Hepatocyte (in vitro differentiated cells): ENCODE results near the gene FRMD3. TPM values are rescaled to one million over a fixed set of nuclear protein-coding genes. Genes with fewer than 3 reads are reported as not detected.

Experiments used
- DNase-seq: peaks from one replicate; pipeline ENCODE4 v3.0.0-alpha.2; 2016; ENCODE audit warnings: low spot score
- H2AFZ ChIP-seq: fragments of 200-600 bp; sonication (generic); 2 replicates; pipeline ENCODE4 v1.6.0; 2016; ENCODE audit warnings: antibody characterized with exemption, mild to moderate bottlenecking
- H3K27ac ChIP-seq: fragments of 200-600 bp; sonication (generic); 2 replicates; pipeline ENCODE4 v1.5.1; 2016; ENCODE audit warnings: mild to moderate bottlenecking
- H3K27me3 ChIP-seq: fragments of 200-600 bp; sonication (generic); 2 replicates; pipeline ENCODE4 v1.6.1; 2016
- H3K36me3 ChIP-seq: fragments of 200-600 bp; sonication (generic); replicated peaks from 2 replicates; pipeline ENCODE4 v1.5.1; 2016; ENCODE audit warnings: low read depth; ENCODE audit not compliant: insufficient read depth
- H3K4me1 ChIP-seq: fragments of 200-600 bp; sonication (generic); 2 replicates; pipeline ENCODE4 v1.5.1; 2016; ENCODE audit warnings: mild to moderate bottlenecking, moderate library complexity; ENCODE audit not compliant: insufficient read depth
- H3K4me2 ChIP-seq: fragments of 200-600 bp; sonication (generic); 2 replicates; pipeline ENCODE4 v1.6.0; 2016
- H3K4me3 ChIP-seq: fragments of 200-600 bp; sonication (generic); 2 replicates; pipeline ENCODE4 v1.5.1; 2016; ENCODE audit warnings: mild to moderate bottlenecking
- H3K79me2 ChIP-seq: fragments of 200-600 bp; sonication (generic); 2 replicates; pipeline ENCODE4 v1.6.0; 2017; ENCODE audit warnings: mild to moderate bottlenecking
- H3K9me2 ChIP-seq: fragments of 200-600 bp; sonication (generic); replicated peaks from 2 replicates; pipeline ENCODE4 v1.6.0; 2017; ENCODE audit warnings: mild to moderate bottlenecking; ENCODE audit not compliant: insufficient read depth
- H3K9me3 ChIP-seq: fragments of 200-600 bp; sonication (generic); 2 replicates; pipeline ENCODE4 v1.5.1; 2016; ENCODE audit warnings: low read depth, mild to moderate bottlenecking
- H4K20me1 ChIP-seq: fragments of 200-600 bp; sonication (generic); 2 replicates; pipeline ENCODE4 v1.6.0; 2016; ENCODE audit warnings: mild to moderate bottlenecking; ENCODE audit not compliant: insufficient read depth, poor library complexity, severe bottlenecking
- CTCF ChIP-seq: fragments of 200-600 bp; sonication (generic); IDR thresholded peaks from 2 replicates; pipeline ENCODE4 v1.5.1; 2016; ENCODE audit warnings: antibody characterized with exemption, mild to moderate bottlenecking; ENCODE audit not compliant: poor library complexity
- EZH2 ChIP-seq: fragments of 200-600 bp; sonication (generic); IDR thresholded peaks from 2 replicates; pipeline ENCODE4 v1.6.1; 2016; ENCODE audit warnings: antibody characterized with exemption, mild to moderate bottlenecking, borderline replicate concordance
- EZH2phosphoT487 ChIP-seq: fragments of 200-600 bp; sonication (generic); IDR thresholded peaks from one replicate; pipeline ENCODE4 v1.6.1; 2018; ENCODE audit warnings: antibody characterized with exemption, mild to moderate bottlenecking, low read depth, moderate library complexity; ENCODE audit not compliant: unreplicated experiment, severe bottlenecking
- WGBS: methylation state at CpG from one replicate; pipeline ENCODE4 v1.1.6; 2016; ENCODE audit warnings: low lambda C conversion rate; ENCODE audit errors: missing lambda C conversion rate; 5-methylcytosine and 5-hydroxymethylcytosine counted together
- polyA plus RNA-seq: library from polyadenylated mRNA; unstranded; fragments of >200 nt; fragmentation: Nextera tagmentation; extraction: Ambion mirVana; gene quantifications from 2 replicates; pipeline ENCODE4 v1.2.1, GENCODE V29; 2016
- total RNA-seq: library from RNA; depleted of rRNA; stranded (reverse); fragments of >200 nt; gene quantifications from 2 replicates; pipeline ENCODE4 v1.2.3, GENCODE V29; 2014

FRMD3 gene
- total and polyA plus RNA-seq, 2 experiments from 2014 or later = 3.9 to 7.0 TPM

- Histone ChIP-seq H3K4me2 (no peak overlapping the region), H4K20me1 (no peaks in the 10 kb centered on the region), H3K79me2 (no peaks in the 10 kb centered on the region), H2AFZ (no peak overlapping the region), H3K4me1 (no peaks in the 10 kb centered on the region), H3K9me3 (no peaks in the 10 kb centered on the region), H3K27me3 (no peaks in the 10 kb centered on the region), H3K4me3 (no peak overlapping the region), H3K36me3 (no peaks in the 10 kb centered on the region), H3K9me2 (no peaks in the 10 kb centered on the region), H3K27ac (no peak overlapping the region)
- no peak for DNase-seq
- 88% methylated on average over 4 of the region's 4 CpGs for WGBS
- TF ChIP-seq EZH2phosphoT487 (no peak), EZH2 (no peak), CTCF (no peak)
These were observed 124.8 kb downstream of the FRMD3 start for GRCh38 chr9:83413367-83413766.

GRCh38 chr9:83410701-83411100, 127.5 kb downstream of the FRMD3 start:
- H3K9me2 ChIP-seq = no peaks in the 10 kb centered on the region
- 89% methylated on average over 5 of the region's 5 CpGs for WGBS
- H3K36me3 ChIP-seq = no peaks in the 10 kb centered on the region
- H3K79me2 ChIP-seq = no peaks in the 10 kb centered on the region
- H3K9me3 ChIP-seq = no peaks in the 10 kb centered on the region
- no peaks in the 10 kb centered on the region for H3K4me1 ChIP-seq
- no peak for TF ChIP-seq CTCF
- TF ChIP-seq EZH2phosphoT487 = no peak
- TF ChIP-seq EZH2 = no peak
- H4K20me1 ChIP-seq = no peaks in the 10 kb centered on the region
- H3K4me3 ChIP-seq = no peak overlapping the region
- H3K27me3 ChIP-seq = no peaks in the 10 kb centered on the region
- no peak overlapping the region for H3K27ac ChIP-seq
- DNase-seq = no peak
- no peak overlapping the region for H3K4me2 ChIP-seq
- H2AFZ ChIP-seq = no peak overlapping the region

- H3K27me3 ChIP-seq = no peaks in the 10 kb centered on the region
- no peak for DNase-seq
- TF ChIP-seq EZH2phosphoT487 = no peak
- TF ChIP-seq EZH2 = no peak
- no peak for TF ChIP-seq CTCF
- no peaks in the 10 kb centered on the region for H3K9me2 ChIP-seq
- no peak overlapping the region for H2AFZ ChIP-seq
- no peaks in the 10 kb centered on the region for H3K4me1 ChIP-seq
- no peaks in the 10 kb centered on the region for H3K36me3 ChIP-seq
- H3K4me3 ChIP-seq = no peak overlapping the region
- 89% methylated on average over 3 of the region's 3 CpGs for WGBS
- H4K20me1 ChIP-seq = no peaks in the 10 kb centered on the region
- H3K27ac ChIP-seq = no peak overlapping the region
- no peak overlapping the region for H3K4me2 ChIP-seq
- no peaks in the 10 kb centered on the region for H3K79me2 ChIP-seq
- H3K9me3 ChIP-seq = no peaks in the 10 kb centered on the region
These were observed 131.3 kb downstream of the FRMD3 start for GRCh38 chr9:83406921-83407320.

GRCh38 chr9:83405759-83406158, 132.4 kb downstream of the FRMD3 start:
- H3K9me2 ChIP-seq = no peaks in the 10 kb centered on the region
- TF ChIP-seq EZH2 = no peak
- TF ChIP-seq EZH2phosphoT487 = no peak
- no peak for TF ChIP-seq CTCF
- H3K36me3 ChIP-seq = no peaks in the 10 kb centered on the region
- H3K27me3 ChIP-seq = no peaks in the 10 kb centered on the region
- H3K27ac ChIP-seq = no peak overlapping the region
- H3K4me1 ChIP-seq = no peaks in the 10 kb centered on the region
- H3K9me3 ChIP-seq = no peaks in the 10 kb centered on the region
- no peak overlapping the region for H3K4me2 ChIP-seq
- H2AFZ ChIP-seq = no peak overlapping the region
- no peaks in the 10 kb centered on the region for H3K79me2 ChIP-seq
- H3K4me3 ChIP-seq = no peak overlapping the region
- 83% methylated on average over 4 of the region's 4 CpGs for WGBS
- DNase-seq = no peak
- no peaks in the 10 kb centered on the region for H4K20me1 ChIP-seq
